NT2/D1 (cell line): ENCODE results near the gene SSB.

Experiments
- YY1 ChIP-seq: IDR thresholded peaks from 2 replicates; pipeline ENCODE4 v1.6.1; 2011; ENCODE audit not compliant: insufficient read length, insufficient read depth
- ZNF274 ChIP-seq: IDR thresholded peaks from 2 replicates; pipeline ENCODE4 v1.6.1; 2011; ENCODE audit warnings: mild to moderate bottlenecking, low read depth, low read length

DNA sequence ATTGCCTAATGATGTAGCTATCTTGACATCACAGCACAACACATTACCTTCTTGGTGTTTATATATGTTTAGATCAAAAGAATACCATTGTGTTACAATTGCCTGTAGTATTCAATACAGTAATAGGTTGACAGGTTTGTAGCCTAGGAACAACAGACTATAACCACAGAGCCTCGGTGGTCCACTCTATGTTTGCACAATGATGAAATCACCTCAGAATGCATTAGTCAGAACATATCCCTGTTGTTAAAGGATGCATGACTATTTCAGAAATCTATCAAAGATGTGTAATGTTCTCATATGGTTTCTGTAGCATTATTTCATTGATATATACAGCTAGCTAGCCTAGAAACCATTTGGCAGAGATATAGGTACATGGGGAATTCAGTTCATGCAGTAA lies 17.2 kb downstream of the SSB start:
- no peak for TF ChIP-seq YY1
- no peak for TF ChIP-seq ZNF274
